DOHH2 (cell line): ENCODE results near the gene ESYT2.

Experiments used
- EZH2phosphoT487 ChIP-seq: fragments of 200-600 bp; sonication (generic); IDR thresholded peaks from 2 replicates; pipeline ENCODE4 v1.6.1; 2017; ENCODE audit warnings: borderline replicate concordance, mild to moderate bottlenecking, antibody characterized with exemption, low read length, moderate library complexity, mixed read lengths
- TF ChIP-seq, protein P1 (sequence below): fragments of 200-600 bp; sonication (generic); IDR thresholded peaks from one replicate; pipeline ENCODE4 v1.5.1; 2014; ENCODE audit warnings: antibody characterized with exemption, mild to moderate bottlenecking, low read depth, low read length; ENCODE audit not compliant: poor library complexity, severe bottlenecking

GRCh38 chr7:158821171-158822031, 7.9 kb downstream of the ESYT2 start:
- TF ChIP-seq EZH2phosphoT487: no peak
- TF ChIP-seq, protein P1, sequence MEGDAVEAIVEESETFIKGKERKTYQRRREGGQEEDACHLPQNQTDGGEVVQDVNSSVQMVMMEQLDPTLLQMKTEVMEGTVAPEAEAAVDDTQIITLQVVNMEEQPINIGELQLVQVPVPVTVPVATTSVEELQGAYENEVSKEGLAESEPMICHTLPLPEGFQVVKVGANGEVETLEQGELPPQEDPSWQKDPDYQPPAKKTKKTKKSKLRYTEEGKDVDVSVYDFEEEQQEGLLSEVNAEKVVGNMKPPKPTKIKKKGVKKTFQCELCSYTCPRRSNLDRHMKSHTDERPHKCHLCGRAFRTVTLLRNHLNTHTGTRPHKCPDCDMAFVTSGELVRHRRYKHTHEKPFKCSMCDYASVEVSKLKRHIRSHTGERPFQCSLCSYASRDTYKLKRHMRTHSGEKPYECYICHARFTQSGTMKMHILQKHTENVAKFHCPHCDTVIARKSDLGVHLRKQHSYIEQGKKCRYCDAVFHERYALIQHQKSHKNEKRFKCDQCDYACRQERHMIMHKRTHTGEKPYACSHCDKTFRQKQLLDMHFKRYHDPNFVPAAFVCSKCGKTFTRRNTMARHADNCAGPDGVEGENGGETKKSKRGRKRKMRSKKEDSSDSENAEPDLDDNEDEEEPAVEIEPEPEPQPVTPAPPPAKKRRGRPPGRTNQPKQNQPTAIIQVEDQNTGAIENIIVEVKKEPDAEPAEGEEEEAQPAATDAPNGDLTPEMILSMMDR: no peak
